HG02610 (cell line): Measurements from ENCODE around the gene RBM33.
A peak's percentile ranks its signal among the peaks of the same experiment; 100 is the strongest.
"Not testable (repeated sequence)": the region's sequence is repeated elsewhere in the genome, so short reads cannot be mapped to it uniquely, and the experiment has no call there.

ENCODE experiments used
- ATAC-seq: cut with Tn5 transposase; IDR thresholded peaks from one replicate; pipeline ENCODE4 v1.9.1; 2021; ENCODE audit warnings: mild to moderate bottlenecking, moderate library complexity; ENCODE audit not compliant: unreplicated experiment

RBM33 gene, protein sequence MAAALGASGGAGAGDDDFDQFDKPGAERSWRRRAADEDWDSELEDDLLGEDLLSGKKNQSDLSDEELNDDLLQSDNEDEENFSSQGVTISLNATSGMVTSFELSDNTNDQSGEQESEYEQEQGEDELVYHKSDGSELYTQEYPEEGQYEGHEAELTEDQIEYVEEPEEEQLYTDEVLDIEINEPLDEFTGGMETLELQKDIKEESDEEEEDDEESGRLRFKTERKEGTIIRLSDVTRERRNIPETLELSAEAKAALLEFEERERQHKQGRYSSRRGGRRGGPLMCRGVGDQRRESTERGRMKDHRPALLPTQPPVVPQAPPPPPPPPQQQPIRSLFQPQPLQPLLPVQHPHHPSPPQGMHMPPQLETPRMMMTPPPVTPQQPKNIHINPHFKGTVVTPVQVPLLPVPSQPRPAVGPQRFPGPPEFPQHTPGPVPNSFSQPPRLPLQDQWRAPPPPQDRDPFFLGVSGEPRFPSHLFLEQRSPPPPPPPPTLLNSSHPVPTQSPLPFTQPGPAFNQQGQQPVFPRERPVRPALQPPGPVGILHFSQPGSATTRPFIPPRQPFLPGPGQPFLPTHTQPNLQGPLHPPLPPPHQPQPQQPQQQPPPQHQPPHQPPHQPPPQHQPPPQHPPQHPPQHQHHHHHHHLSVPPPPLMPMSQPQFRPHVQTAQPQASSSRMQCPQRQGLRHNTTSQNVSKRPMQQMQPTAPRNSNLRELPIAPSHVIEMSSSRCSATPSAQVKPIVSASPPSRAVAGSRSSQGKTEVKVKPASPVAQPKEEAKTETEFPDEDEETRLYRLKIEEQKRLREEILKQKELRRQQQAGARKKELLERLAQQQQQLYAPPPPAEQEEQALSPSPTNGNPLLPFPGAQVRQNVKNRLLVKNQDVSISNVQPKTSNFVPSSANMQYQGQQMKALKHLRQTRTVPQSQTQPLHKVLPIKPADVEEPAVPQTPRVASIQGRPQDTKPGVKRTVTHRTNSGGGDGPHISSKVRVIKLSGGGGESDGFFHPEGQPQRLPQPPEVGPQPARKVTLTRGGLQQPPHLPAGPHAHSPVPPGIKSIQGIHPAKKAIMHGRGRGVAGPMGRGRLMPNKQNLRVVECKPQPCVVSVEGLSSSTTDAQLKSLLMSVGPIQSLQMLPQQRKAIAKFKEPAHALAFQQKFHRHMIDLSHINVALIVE

GRCh38 chr7:155644178-155644970 lies at the start of gene RBM33:
TSS of gene RBM33 (plus strand) at chr7:155644661. CDS start at chr7:155644877, 216 bp downstream.
- peak; percentile 81 for ATAC-seq

GRCh38 chr7:155594961-155595366 lies 49.5 kb upstream of the RBM33 start:
- ATAC-seq, result no peak

GRCh38 chr7:155597753-155598140 lies 46.7 kb upstream of the RBM33 start:
- no peak for ATAC-seq

- no peak for ATAC-seq
These were observed 45.7 kb upstream of the RBM33 start for GRCh38 chr7:155598810-155599210.

DNA sequence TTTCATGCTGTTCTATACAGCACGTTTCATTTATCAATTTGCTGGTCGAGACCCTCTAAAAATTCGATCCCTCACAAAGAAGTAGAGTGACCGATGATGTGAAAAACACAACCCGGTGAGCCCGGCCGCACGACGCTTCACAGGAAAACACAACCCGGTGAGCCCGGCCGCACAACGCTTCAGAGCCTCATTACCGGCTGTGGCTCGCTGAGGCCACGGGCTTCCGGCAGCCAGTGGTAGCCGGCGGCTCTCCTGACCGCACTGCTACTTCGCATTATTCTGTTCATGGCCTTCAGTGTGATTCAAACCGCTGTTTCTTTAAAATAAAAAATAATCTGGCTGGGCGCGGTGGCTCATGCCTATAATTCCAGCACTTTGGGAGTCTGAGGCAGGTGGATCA lies 42.3 kb upstream of the RBM33 start:
- no peak for ATAC-seq

- ATAC-seq, result no peak
These were observed 41.7 kb upstream of the RBM33 start for GRCh38 chr7:155602750-155603149.

GRCh38 chr7:155603205-155603857 lies 41.1 kb upstream of the RBM33 start:
- no peak for ATAC-seq

- ATAC-seq, result no peak
These were observed 40.5 kb upstream of the RBM33 start for GRCh38 chr7:155603858-155604503.

GRCh38 chr7:155604504-155604997 lies 39.9 kb upstream of the RBM33 start:
- ATAC-seq, result no peak

DNA sequence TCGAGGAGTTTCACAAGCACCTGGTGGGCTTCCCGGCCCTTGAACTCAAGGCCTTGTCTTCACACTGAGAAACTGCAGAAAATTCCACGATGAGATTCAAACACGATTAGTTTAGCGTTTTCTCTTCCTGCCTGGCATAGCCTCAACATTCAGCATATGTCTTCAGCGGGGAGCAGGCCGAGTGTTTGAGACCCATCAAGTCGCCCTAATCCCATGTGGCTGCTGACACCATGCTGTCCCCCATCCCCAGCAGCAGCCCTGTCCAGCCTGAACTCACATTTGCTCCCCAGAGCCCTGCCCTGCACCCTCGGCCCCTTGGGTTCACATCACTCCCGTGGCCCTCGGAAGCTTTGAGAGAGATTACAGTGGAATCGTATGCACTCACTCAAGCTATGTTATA lies 35.3 kb upstream of the RBM33 start:
- ATAC-seq, result no peak

DNA sequence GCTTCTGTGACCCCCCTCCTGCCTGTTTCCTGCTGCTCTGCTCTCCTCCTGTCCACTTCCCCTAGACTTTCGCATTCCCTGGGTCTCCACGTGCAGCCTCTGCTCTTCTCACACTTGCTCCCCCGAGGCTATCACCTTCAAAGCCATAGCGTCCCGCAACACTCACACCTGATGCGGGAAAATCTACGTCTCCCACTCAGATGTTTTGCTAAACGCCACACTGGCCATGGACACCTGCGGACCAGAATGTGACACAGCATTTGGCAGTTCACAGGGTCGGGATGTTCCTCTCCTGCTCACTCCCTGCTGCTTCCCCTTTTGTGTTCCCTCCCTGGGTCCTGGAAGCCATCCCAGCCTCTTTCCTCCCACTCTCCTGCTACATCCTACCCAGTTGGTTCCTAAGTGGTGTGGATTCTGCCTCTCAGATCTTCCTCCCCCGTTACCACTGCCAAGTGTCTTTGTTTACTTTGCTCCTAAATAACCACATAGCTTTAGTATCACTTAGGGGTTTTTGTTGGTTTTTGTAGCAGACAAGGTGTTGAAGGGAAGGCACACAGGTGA lies 33.7 kb upstream of the RBM33 start:
- no peak for ATAC-seq

DNA sequence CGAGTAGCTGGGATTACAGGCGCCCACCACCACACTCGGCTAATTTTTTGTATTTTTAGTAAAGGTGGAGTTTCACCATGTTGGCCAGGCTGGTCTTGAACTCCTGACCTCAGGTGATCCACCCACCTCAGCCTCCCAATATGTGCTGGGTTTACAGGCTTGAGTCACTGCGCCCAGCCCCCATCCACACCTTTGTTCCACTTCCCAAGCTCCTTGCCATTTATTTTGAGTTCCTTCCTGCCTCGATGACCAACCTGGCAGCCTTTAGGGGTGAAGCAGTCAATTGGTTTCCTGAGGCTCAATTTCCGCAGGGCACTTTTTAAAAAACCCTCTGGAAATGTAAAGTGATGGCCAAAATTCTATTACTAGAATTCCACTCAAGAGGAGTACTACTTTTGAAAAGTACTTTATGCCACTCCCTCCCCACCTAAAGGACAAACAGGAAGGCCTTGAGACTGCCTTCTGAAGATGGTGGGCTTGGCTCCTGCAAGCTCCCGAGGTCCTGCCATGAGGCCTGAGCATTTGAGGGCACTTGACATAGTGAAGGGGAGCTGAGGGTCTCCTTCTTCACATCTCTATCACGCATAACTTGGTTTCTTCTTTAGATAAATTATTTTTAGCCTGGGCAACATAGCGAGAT lies 32.5 kb upstream of the RBM33 start:
- no peak for ATAC-seq

DNA sequence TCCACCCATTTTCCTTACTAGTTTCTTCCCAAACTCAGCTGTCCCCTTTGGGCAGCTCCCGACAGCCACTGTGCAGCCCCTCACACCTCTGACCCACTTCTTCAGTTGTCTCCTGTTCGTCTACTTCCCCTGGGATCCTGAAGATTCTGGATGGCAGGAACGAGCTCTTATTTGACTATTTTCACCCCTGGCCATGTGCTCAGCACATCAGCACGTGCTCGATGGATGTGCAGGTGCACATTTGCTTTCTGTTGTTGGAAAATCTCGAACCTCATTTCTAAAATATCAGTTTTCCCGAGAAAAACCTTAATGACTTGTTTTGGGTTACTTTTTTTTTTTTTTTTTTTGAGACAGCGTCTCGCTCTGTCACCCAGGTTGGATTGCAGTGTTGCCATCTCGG lies 31.8 kb upstream of the RBM33 start:
- no peak for ATAC-seq

GRCh38 chr7:155615085-155615484 lies 29.4 kb upstream of the RBM33 start:
- not testable (repeated sequence) for ATAC-seq

GRCh38 chr7:155618708-155619633 lies 25.5 kb upstream of the RBM33 start:
- no peak for ATAC-seq

DNA sequence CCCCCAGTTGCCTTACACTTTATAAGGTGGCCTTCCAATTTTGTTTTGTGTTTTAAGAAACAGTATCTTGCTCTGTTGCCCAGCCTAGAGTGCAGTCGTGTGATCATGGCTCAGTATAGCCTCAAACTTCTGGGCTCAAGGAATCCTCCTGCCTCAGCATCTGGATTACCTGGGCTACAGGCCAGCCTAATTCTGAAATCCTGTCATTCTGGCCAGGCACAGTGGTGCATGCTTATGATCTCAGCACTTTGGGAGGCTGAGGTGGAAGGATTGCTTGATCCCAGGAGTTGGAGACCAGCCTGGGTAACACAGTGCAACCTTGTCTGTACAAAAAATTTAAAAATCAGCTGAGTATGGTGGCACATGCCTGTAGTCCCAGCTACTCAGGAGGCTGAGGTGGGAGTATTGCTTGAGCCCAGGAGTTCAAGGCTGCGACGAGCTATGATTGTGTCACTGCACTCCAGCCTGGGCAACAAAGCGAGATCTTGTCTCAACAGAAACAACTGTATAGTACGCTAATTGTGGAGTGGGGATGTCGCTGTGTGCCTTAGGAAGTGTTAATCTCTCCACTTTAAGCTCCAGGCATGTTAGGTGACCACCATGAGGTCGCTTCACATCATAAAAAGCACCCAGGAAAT lies 24.7 kb upstream of the RBM33 start:
- ATAC-seq, result no peak

DNA sequence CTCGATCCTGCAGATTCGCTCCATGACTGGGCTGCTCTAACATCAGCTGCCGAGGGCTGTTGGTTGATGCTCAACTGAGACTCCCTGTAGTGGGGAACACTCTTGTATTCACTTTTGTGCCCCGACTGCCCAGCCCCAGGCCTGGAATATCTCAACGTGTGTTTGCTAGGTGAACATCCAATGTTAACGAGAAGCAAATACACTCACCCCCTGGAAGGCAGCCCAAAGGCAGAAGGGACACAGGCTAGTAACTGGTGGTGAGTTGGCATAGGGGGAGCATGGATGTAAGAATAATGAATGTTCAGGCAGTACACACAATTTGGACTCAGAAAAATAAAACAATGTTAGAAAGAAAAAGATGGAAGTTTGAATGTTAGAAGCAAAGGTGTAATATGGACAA lies 24.0 kb upstream of the RBM33 start:
- ATAC-seq, result no peak
